K562 (cell line): ENCODE results near the gene FSCN2. TPM values are rescaled to one million over a fixed set of nuclear protein-coding genes. Genes with fewer than 3 reads are reported as not detected.
A peak's percentile ranks its signal among the peaks of the same experiment; 100 is the strongest.

ENCODE experiments used
- BRCA1 ChIP-seq, 2 experiments: fragments of 450-650 bp in 1 of 2; sonication (generic) in 1 of 2; formaldehyde crosslinking in 1 of 2; IDR thresholded peaks; 2 replicates each; pipeline versions ENCODE4 v1.5.0 to v1.6.1; 2017 to 2020; ENCODE audit warnings: mild to moderate bottlenecking in 1 of 2, missing genetic modification reagents in 1 of 2
- CCNT2 ChIP-seq: IDR thresholded peaks from 2 replicates; pipeline ENCODE4 v1.6.1; 2011; ENCODE audit warnings: borderline replicate concordance, low read depth, mild to moderate bottlenecking, moderate library complexity, mixed read lengths, low read length; ENCODE audit not compliant: insufficient read length; ENCODE audit errors: extremely low read depth
- DPF2 ChIP-seq: fragments of 450-650 bp; IDR thresholded peaks from 2 replicates; pipeline ENCODE4 v1.6.1; 2016
- FOS ChIP-seq: IDR thresholded peaks from 3 replicates; pipeline ENCODE4 v1.6.1; 2011; ENCODE audit not compliant: insufficient read length; ENCODE audit errors: extremely low read depth
- GMEB1 ChIP-seq: fragments of 250-450 bp; sonication (Bioruptor Pico); IDR thresholded peaks from 2 replicates; pipeline ENCODE4 v1.4.0; 2020; ENCODE audit warnings: mild to moderate bottlenecking
- HDAC2 ChIP-seq: fragments of 450-650 bp; IDR thresholded peaks from 2 replicates; pipeline ENCODE4 v1.6.1; 2016; ENCODE audit warnings: mild to moderate bottlenecking
- HMG20A ChIP-seq: fragments of 450-650 bp; formaldehyde crosslinking; conservative IDR thresholded peaks from 2 replicates; pipeline ENCODE4 v1.4.0; 2020; ENCODE audit warnings: mild to moderate bottlenecking, mixed read lengths
- ILF3 ChIP-seq: fragments of 450-650 bp; IDR thresholded peaks from 2 replicates; pipeline ENCODE4 v1.6.1; 2018; ENCODE audit warnings: antibody characterized with exemption, mild to moderate bottlenecking, moderate library complexity, borderline replicate concordance
- KAT7 ChIP-seq: sonication (generic); formaldehyde crosslinking; IDR thresholded peaks from 2 replicates; pipeline ENCODE4 v1.8.0; 2022; ENCODE audit warnings: missing genetic modification reagents, mild to moderate bottlenecking, borderline replicate concordance
- MCM3 ChIP-seq: fragments of 450-650 bp; IDR thresholded peaks from 2 replicates; pipeline ENCODE4 v1.6.1; 2016
- NFRKB ChIP-seq: fragments of 450-650 bp; IDR thresholded peaks from 2 replicates; pipeline ENCODE4 v1.6.1; 2016; ENCODE audit warnings: low read depth
- PHB2 ChIP-seq: fragments of 450-650 bp; IDR thresholded peaks from 2 replicates; pipeline ENCODE4 v1.6.1; 2017; ENCODE audit warnings: low read depth
- POLR2AphosphoS5 ChIP-seq: IDR thresholded peaks from 2 replicates; pipeline ENCODE4 v1.6.1; 2011; ENCODE audit warnings: mild to moderate bottlenecking, low read depth, low read length, moderate library complexity; ENCODE audit not compliant: control insufficient read depth, insufficient read depth
- POLR3G ChIP-seq: IDR thresholded peaks from 2 replicates; pipeline ENCODE4 v1.6.1; 2011; ENCODE audit not compliant: insufficient read length, insufficient replicate concordance; ENCODE audit errors: extremely low read depth
- RBM22 ChIP-seq: fragments of 200-400 bp; formaldehyde crosslinking; IDR thresholded peaks from 2 replicates; pipeline ENCODE4 v1.6.1; 2018; ENCODE audit warnings: low read length, low read depth; ENCODE audit not compliant: poor library complexity, severe bottlenecking
- RBM39 ChIP-seq: fragments of 200-400 bp; formaldehyde crosslinking; optimal IDR thresholded peaks from 2 replicates; pipeline ENCODE3; 2018; ENCODE audit warnings: low read depth, low read length
- SREBF2 ChIP-seq: sonication (generic); formaldehyde crosslinking; IDR thresholded peaks from 2 replicates; pipeline ENCODE4 v1.4.0; 2020; ENCODE audit warnings: mild to moderate bottlenecking, missing genetic modification reagents
- TEAD1 ChIP-seq, 2 experiments: fragments of 450-650 bp in 1 of 2; sonication (generic) in 1 of 2; formaldehyde crosslinking; IDR thresholded peaks; 2 replicates each; pipeline versions ENCODE4 v1.4.0 to v1.8.0; 2020 to 2022; ENCODE audit warnings: mild to moderate bottlenecking in 2 of 2, missing genetic modification reagents in 1 of 2
- ZBED1 ChIP-seq: IDR thresholded peaks from 2 replicates; pipeline ENCODE4 v1.6.1; 2014
- ZBTB9 ChIP-seq: fragments of 450-650 bp; formaldehyde crosslinking; IDR thresholded peaks from 2 replicates; pipeline ENCODE4 v1.4.0; 2020; ENCODE audit warnings: mild to moderate bottlenecking, moderate library complexity
- ZNF324 ChIP-seq: fragments of 250-450 bp; sonication (Bioruptor Pico); IDR thresholded peaks from 2 replicates; pipeline ENCODE4 v1.4.0; 2020; ENCODE audit warnings: mild to moderate bottlenecking
- ZNF589 ChIP-seq: fragments of 200-800 bp; sonication (Bioruptor generic); IDR thresholded peaks from 2 replicates; pipeline ENCODE4 v1.6.1; 2016; ENCODE audit warnings: low read depth, missing genetic modification characterization, missing compliant biosample characterization
- ZNF717 ChIP-seq: fragments of 250-450 bp; sonication (Bioruptor Pico); IDR thresholded peaks from 2 replicates; pipeline ENCODE4 v1.5.0; 2021
- polyA plus RNA-seq, 8 experiments: library from polyadenylated mRNA; depleted of rRNA in 4 of 8; stranded (reverse) in 5 of 8; unstranded in 3 of 8; fragments of >200 nt; fragmentation: Nextera tagmentation in 2 of 8; fragmentation: Illumina TruSeq in 1 of 8; extraction: Ambion mirVana in 2 of 8; extraction: Trizol in 1 of 8; gene quantifications; 2 replicates each; pipeline versions ENCODE4 v1.2.1 to v1.2.3, GENCODE V29; 2011 to 2014; ENCODE audit warnings: inconsistent platforms in 1 of 8, missing spikeins in 1 of 8
- total RNA-seq, 7 experiments: library from RNA; depleted of rRNA in 6 of 7; stranded (reverse); fragments of >200 nt in 6 of 7; fragmentation: Illumina TruSeq in 2 of 7; extraction: Trizol in 2 of 7; gene quantifications; 2 replicates each; pipeline versions ENCODE4 v1.2.1 to v1.2.3, GENCODE V29; 2011 to 2021; ENCODE audit warnings: low replicate concordance in 1 of 7
- TF ChIP-seq, protein P1 (sequence below): fragments of 250-450 bp; sonication (Bioruptor Pico); IDR thresholded peaks from 2 replicates; pipeline ENCODE4 v1.5.0; 2020; ENCODE audit warnings: mild to moderate bottlenecking
- TF ChIP-seq, protein P2 (sequence below): sonication (generic); formaldehyde crosslinking; IDR thresholded peaks from 2 replicates; pipeline ENCODE4 v1.8.0; 2022; ENCODE audit warnings: missing genetic modification reagents, mild to moderate bottlenecking, borderline replicate concordance

The FSCN2 gene
- total and polyA plus RNA-seq, 9 of the 15 experiments (the other 6 are each of a cell fraction or from before 2014, with no cell fraction given): 0.08 TPM; not detected in 8

DNA sequence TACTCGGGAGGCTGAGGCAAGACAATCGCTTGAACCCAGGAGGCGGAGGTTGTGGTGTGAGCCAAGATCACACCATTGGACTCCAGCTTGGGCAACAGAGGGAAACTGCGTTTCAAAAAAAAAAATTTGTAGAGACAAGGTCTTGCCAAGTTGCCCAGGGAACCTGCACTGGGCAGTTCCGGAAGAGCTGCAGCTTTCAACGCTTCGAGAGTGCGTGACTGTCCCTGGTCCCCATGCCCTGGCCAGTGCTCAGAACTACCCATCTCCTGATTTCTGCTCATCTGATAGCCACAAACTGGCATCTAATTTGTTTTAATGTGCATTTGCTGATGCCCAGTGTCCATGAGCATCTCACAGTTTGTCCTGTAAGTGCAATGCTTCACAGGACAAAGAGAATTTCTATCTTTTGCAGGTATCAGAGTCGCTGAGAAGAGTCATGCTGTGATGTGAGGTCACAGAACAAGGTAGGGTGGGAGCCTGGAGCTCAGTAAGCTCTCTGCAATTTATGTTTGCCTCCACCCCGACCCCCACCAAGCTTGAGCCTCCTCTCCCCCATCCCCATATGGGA, 19.5 kb upstream of the FSCN2 start (continued):
- TF ChIP-seq FOS: no peak
- TF ChIP-seq ZNF589 (CRISPR knock-in tag): no peak
- TF ChIP-seq, protein P1, sequence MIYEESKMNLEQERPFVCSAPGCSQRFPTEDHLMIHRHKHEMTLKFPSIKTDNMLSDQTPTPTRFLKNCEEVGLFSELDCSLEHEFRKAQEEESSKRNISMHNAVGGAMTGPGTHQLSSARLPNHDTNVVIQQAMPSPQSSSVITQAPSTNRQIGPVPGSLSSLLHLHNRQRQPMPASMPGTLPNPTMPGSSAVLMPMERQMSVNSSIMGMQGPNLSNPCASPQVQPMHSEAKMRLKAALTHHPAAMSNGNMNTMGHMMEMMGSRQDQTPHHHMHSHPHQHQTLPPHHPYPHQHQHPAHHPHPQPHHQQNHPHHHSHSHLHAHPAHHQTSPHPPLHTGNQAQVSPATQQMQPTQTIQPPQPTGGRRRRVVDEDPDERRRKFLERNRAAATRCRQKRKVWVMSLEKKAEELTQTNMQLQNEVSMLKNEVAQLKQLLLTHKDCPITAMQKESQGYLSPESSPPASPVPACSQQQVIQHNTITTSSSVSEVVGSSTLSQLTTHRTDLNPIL (CRISPR knock-in tag): 0 out of 2 replicates have a peak, but pooled peaks have one; percentile 49
- TF ChIP-seq ZBTB9 (CRISPR knock-in tag): no peak; the same call in 1 of the 2 replicates
- no peak for TF ChIP-seq POLR3G
- TF ChIP-seq GMEB1 (CRISPR knock-in tag): no peak
- TF ChIP-seq TEAD1 (CRISPR knock-in tag; IDR thresholded peaks at IDR 0.05): no peak
- peak; percentile 15 for TF ChIP-seq RBM22
- TF ChIP-seq KAT7: peak; percentile 75; the same call in 1 of the 2 replicates
- TF ChIP-seq CCNT2: peak; percentile 40
- TF ChIP-seq MCM3: no peak
- 0 out of 2 replicates have a peak, but pooled peaks have one; percentile 24 for TF ChIP-seq ZNF717
- TF ChIP-seq BRCA1 (IDR thresholded peaks at IDR 0.05): no peak
- no peak for TF ChIP-seq BRCA1 (CRISPR knock-in tag; IDR thresholded peaks at IDR 0.05)
- 0 out of 2 replicates have a peak, but pooled peaks have one; percentile 13 for TF ChIP-seq POLR2AphosphoS5
- no peak for TF ChIP-seq HMG20A (CRISPR knock-in tag)
- TF ChIP-seq ILF3: peak; percentile 70; the same call in 1 of the 2 replicates
- no peak for TF ChIP-seq PHB2
- no peak; the same call in 1 of the 2 replicates for TF ChIP-seq ZBED1
- TF ChIP-seq DPF2: no peak
- TF ChIP-seq SREBF2 (CRISPR knock-in tag): no peak
- TF ChIP-seq ZNF324 (CRISPR knock-in tag): no peak
- TF ChIP-seq HDAC2: no peak
- TF ChIP-seq, protein P2, sequence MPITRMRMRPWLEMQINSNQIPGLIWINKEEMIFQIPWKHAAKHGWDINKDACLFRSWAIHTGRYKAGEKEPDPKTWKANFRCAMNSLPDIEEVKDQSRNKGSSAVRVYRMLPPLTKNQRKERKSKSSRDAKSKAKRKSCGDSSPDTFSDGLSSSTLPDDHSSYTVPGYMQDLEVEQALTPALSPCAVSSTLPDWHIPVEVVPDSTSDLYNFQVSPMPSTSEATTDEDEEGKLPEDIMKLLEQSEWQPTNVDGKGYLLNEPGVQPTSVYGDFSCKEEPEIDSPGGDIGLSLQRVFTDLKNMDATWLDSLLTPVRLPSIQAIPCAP (CRISPR knock-in tag): no peak
- no peak for TF ChIP-seq RBM39
- TF ChIP-seq NFRKB: no peak
